Lower leg skin (tissue), 3 donors: ENCODE data around the gene SMIM1.

Experiments used
- CTCF ChIP-seq, 3 donors: fragments of 450-650 bp; IDR thresholded peaks; one replicate each; pipeline ENCODE4 v1.5.1; 2016; ENCODE audit warnings: antibody characterized with exemption in 3 of 3, mild to moderate bottlenecking in 3 of 3, moderate library complexity in 2 of 3
- POLR2A ChIP-seq, 2 donors: fragments of 450-650 bp; IDR thresholded peaks; one replicate each; pipeline ENCODE4 v1.6.1; 2016 to 2017; ENCODE audit warnings: antibody characterized with exemption in 2 of 2, mild to moderate bottlenecking in 1 of 2, moderate library complexity in 1 of 2

- TF ChIP-seq CTCF (IDR thresholded peaks at IDR 0.05) (no peak), POLR2A (IDR thresholded peaks at IDR 0.05) (no peak)
Measured at GRCh38 chr1:3790952-3791351, 18.4 kb downstream of the SMIM1 start.
